ENCODE data around the gene NDUFA1. TPM values are rescaled to one million over a fixed set of nuclear protein-coding genes. Genes with fewer than 3 reads are reported as not detected.
"Not testable (repeated sequence)": the region's sequence is repeated elsewhere in the genome, so short reads cannot be mapped to it uniquely, and the experiment has no call there.

NDUFA1 gene
- total RNA-seq, 4 donors from 2014 or later = 101 to 119 (median 105) TPM

DNA sequence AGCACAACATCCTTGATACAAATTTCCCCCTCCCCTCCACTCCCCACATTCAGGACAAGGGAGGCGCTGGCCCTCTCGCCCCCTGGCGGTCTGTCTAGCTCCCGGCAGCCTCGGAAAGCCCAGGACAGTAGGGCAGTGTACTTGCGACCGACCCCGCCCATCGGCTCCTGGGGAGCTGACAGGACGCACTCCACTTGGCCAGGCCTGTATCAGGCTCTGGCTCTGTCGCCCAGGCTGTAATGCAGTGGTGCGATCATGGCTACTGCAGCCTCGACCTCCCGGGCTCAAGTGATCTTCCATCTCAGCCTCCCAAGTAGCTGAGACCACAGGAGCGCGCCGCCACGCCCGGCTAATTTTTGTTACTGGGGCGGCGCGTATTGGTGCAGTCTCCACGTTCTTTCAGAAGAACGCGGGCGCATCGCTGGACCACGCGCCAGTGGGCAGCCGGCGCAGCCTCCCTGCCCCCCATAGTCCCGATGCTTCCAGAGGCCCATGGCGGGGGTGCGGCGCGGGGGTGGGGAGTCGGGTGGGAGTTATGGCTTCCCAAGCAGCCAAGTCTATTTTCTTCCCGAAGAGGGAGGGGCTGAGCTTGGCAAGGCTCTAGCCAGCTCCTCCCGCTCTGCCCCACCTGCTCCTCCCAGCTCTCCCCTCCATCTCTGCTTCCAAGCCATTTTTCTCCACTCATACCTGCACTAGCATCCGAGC is 16.2 kb downstream of the NDUFA1 start:
- no peaks in the 10 kb centered on the region for H3K36me3 ChIP-seq
- peaks cover 0 to 11% (median 4%) of the 10 kb centered on the region in 3 donors for H3K27me3 ChIP-seq
- peaks cover 0 to 2% of the 10 kb centered on the region in 2 donors for H3K4me1 ChIP-seq
- TF ChIP-seq, protein P1, sequence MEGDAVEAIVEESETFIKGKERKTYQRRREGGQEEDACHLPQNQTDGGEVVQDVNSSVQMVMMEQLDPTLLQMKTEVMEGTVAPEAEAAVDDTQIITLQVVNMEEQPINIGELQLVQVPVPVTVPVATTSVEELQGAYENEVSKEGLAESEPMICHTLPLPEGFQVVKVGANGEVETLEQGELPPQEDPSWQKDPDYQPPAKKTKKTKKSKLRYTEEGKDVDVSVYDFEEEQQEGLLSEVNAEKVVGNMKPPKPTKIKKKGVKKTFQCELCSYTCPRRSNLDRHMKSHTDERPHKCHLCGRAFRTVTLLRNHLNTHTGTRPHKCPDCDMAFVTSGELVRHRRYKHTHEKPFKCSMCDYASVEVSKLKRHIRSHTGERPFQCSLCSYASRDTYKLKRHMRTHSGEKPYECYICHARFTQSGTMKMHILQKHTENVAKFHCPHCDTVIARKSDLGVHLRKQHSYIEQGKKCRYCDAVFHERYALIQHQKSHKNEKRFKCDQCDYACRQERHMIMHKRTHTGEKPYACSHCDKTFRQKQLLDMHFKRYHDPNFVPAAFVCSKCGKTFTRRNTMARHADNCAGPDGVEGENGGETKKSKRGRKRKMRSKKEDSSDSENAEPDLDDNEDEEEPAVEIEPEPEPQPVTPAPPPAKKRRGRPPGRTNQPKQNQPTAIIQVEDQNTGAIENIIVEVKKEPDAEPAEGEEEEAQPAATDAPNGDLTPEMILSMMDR (IDR thresholded peaks at IDR 0.05 in 4 of 5, conservative IDR thresholded peaks at IDR 0.05 in 1 of 5) = peak in 3 of 5 experiments; percentile 27 to 43 (median 37)
- no peak for TF ChIP-seq POLR2A (IDR thresholded peaks at IDR 0.05)
- DNase-seq (peak; percentile 8 to 20), ATAC-seq (no peak)
- peak overlapping the region in 2 of 4 donors; percentile 14 to 22 for H3K4me3 ChIP-seq
- intact Hi-C loops (cut with DNase I; ENCODE audit: low total_unique reads) = no loop called here
- H3K27ac ChIP-seq = no peak overlapping the region
- in situ Hi-C loops (cut with MboI; ENCODE audit: low sequenced_read_pairs in 4 of 4) = no loop called here
- no peaks in the 10 kb centered on the region for H3K9me3 ChIP-seq

DNA sequence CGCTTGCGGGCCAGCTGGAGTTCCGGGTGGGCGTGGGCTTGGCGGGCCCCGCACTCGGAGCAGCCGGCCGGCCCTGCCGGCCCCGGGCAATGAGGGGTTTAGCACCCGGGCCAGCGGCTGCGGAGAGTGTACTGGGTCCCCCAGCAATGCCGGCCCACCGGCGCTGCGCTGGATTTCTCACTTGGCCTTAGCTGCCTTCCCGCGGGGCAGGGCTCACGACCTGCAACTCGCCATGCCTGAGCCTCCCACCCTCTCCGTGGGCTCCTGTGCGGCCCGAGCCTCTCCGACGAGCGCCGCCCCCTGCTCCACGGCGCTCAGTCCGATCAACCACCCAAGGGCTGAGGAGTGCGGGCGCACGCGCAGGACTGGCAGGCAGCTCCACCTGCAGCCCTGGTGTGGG is 19.0 kb downstream of the NDUFA1 start:
- DNase-seq; H3K36me3 ChIP-seq; H3K4me3 ChIP-seq; H3K9me3 ChIP-seq; H3K27ac ChIP-seq; ATAC-seq; intact Hi-C loops (cut with DNase I; ENCODE audit: low total_unique reads); in situ Hi-C loops (cut with MboI; ENCODE audit: low sequenced_read_pairs in 4 of 4); H3K4me1 ChIP-seq: not testable (repeated sequence)
- H3K27me3 ChIP-seq = peaks cover 0 to 11% (median 4%) of the 10 kb centered on the region in 3 donors

DNA sequence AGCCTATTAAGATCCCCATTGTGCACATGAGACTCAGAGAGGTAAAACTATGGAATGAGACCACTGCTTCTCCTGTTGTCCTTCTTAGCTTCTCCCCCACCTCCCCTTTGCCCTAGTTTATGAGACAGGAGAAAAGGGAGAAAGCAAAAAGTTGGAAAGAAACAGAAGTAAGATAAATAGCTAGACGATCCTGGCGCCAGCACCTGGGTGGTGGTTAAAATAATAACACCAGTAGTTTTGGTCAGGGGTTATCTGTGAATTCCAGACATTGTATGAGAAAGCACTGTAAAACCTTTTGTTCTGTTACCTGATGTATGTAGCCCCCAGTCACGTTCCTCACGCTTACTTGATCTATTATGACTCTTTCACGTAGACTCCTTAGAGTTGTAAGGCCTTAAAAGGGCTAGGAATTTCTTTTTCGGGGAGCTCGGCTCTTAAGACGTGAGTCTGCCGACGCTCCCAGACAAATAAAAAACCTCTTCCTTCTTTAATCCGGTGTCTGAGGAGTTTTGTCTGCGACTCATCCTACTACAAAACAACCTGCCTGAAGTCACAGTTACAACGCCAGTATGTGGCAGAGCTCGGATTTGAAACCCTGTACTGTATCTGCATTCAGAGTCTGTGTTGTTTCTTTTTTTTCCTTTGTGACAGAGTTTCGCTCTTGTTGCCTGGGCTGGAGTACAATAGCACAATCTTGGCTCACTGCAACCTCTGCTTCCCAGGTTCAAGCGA is 20.5 kb downstream of the NDUFA1 start:
- in situ Hi-C loops (cut with MboI; ENCODE audit: low sequenced_read_pairs in 4 of 4); intact Hi-C loops (cut with DNase I; ENCODE audit: low total_unique reads); ATAC-seq: not testable (repeated sequence)

DNA sequence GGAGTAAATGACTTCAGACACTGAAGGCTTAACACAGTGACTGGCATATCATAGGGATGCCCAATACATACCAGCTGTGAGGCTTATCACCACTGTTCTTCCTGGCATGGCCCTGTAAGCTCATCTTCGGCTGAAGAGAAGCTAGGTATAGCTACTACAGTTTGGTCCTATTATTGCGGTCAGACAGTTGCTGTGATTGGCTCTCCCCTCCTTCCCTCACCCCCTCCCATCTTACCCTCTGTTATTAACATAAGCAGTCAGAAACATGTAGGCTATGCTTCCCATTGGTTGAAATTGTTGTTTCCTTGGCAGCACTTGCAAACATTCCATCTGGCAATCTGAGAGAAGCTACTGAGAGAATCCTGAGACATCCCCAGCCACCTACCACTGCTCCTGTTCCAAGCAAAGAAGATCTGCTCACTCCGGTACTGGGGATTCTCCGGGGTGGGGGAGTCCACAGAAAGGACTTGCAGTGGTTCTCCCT is 24.3 kb downstream of the NDUFA1 start, which contains the start of gene AKAP14:
Gene AKAP14, plus strand, starts transcription at position 51 of the 484 bp plus-strand sequence. CDS start 7,331 bp downstream, outside the sequence.
- no peak for ATAC-seq
- TF ChIP-seq POLR2A (IDR thresholded peaks at IDR 0.05) = no peak
- TF ChIP-seq, protein P1 (IDR thresholded peaks at IDR 0.05 in 4 of 5, conservative IDR thresholded peaks at IDR 0.05 in 1 of 5) = no peak
- Histone ChIP-seq H3K4me1 (no peaks in the 10 kb centered on the region), H3K4me3 (no peak within 1 kb of the TSS), H3K27me3 (no peaks in the 10 kb centered on the region), H3K36me3 (no peaks in the 10 kb centered on the region), H3K9me3 (no peaks in the 10 kb centered on the region), H3K27ac (no peak within 1 kb of the TSS)
- intact Hi-C loops (cut with DNase I; ENCODE audit: low total_unique reads) = no loop called here
- no peak for DNase-seq
- in situ Hi-C loops (cut with MboI; ENCODE audit: low sequenced_read_pairs in 4 of 4) = no loop called here

More for the DNA sequence above, 20.5 kb downstream of the NDUFA1 start:
- not testable (repeated sequence) for H3K36me3 ChIP-seq, H3K9me3 ChIP-seq, H3K4me3 ChIP-seq, H3K27ac ChIP-seq, H3K4me1 ChIP-seq, DNase-seq
- peaks cover 0 to 11% (median 4%) of the 10 kb centered on the region in 3 donors for H3K27me3 ChIP-seq

DNA sequence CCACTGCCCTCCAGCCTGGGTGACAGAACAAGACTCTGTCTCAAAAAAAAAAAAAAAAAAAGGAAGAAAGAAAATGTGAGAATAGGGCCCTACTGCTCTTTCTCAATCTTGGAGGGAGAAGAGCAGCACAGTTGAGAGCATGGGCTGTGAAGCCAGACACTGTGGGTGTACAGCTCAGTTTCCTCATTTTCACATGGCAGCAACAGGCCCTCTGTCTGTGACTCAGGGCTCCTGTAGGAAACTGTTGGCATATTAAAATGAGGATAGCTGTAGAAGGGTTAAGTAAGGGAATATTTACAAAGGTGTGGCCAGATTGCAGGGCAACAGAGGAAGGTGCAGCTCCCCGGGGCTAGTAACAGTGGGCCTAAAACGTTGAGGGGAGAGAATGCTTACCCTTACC is 27.5 kb downstream of the NDUFA1 start:
- no peak for DNase-seq

More for the DNA sequence above, 27.5 kb downstream of the NDUFA1 start:
- in situ Hi-C loops (cut with MboI; ENCODE audit: low sequenced_read_pairs in 4 of 4) = no loop called here
- Histone ChIP-seq H3K27ac (no peak overlapping the region), H3K4me1 (no peaks in the 10 kb centered on the region), H3K27me3 (no peaks in the 10 kb centered on the region), H3K36me3 (no peaks in the 10 kb centered on the region), H3K4me3 (no peak overlapping the region), H3K9me3 (no peaks in the 10 kb centered on the region)
- TF ChIP-seq POLR2A (IDR thresholded peaks at IDR 0.05) = no peak
- TF ChIP-seq, protein P1 (IDR thresholded peaks at IDR 0.05 in 4 of 5, conservative IDR thresholded peaks at IDR 0.05 in 1 of 5) = no peak
- no peak for ATAC-seq
- intact Hi-C loops (cut with DNase I; ENCODE audit: low total_unique reads) = no loop called here
